PC-9 (cell line): ENCODE results near the gene GABRP. TPM values are rescaled to one million over a fixed set of nuclear protein-coding genes. Genes with fewer than 3 reads are reported as not detected.

Experiments
- BruUV-seq: library from RNA; stranded (reverse); fragments of 400-500 nt; replicated peaks from 2 replicates; lab custom pipeline; 2021; lab: Mats Ljungman, UMichigan
- CTCF ChIA-PET: fragments of 300-600 bp; sonication (Branson Sonifier 250); formaldehyde crosslinking; loops from one replicate; lab custom pipeline; 2022; ENCODE audit warnings: antibody characterized with exemption; lab: Charles Lee
- POLR2A ChIA-PET: fragments of 300-600 bp; sonication (Branson Sonifier 250); formaldehyde crosslinking; loops from one replicate; lab custom pipeline; 2022; ENCODE audit warnings: antibody characterized with exemption; ENCODE audit not compliant: unreplicated experiment; lab: Charles Lee
- DNase-seq, 2 experiments: peaks; one replicate each; pipeline versions ENCODE4 v3.0.0 to v3.0.0-alpha.2; 2015 to 2022; ENCODE audit warnings: mixed read lengths in 1 of 2
- H2AFZ ChIP-seq: fragments of 200-600 bp; sonication (generic); 2 replicates; pipeline ENCODE4 v1.8.1; 2017; ENCODE audit warnings: antibody characterized with exemption
- H3F3A ChIP-seq: fragments of 200-600 bp; sonication (generic); 2 replicates; pipeline ENCODE4 v1.8.1; 2017; ENCODE audit warnings: antibody characterized with exemption, mild to moderate bottlenecking, low read depth; ENCODE audit not compliant: insufficient read depth
- H3K27ac ChIP-seq: fragments of 200-600 bp; sonication (generic); 2 replicates; pipeline ENCODE4 v1.6.1; 2016; ENCODE audit warnings: mixed run types
- H3K27me3 ChIP-seq: fragments of 200-600 bp; sonication (generic); 2 replicates; pipeline ENCODE4 v1.6.1; 2016; ENCODE audit warnings: low read depth, mixed run types; ENCODE audit not compliant: insufficient read depth
- H3K36me3 ChIP-seq: fragments of 200-600 bp; sonication (generic); 2 replicates; pipeline ENCODE4 v1.6.1; 2016; ENCODE audit warnings: low read depth, mixed run types
- H3K4me1 ChIP-seq: fragments of 200-600 bp; sonication (generic); replicated peaks from 2 replicates; pipeline ENCODE4 v1.6.1; 2016; ENCODE audit warnings: mixed run types; ENCODE audit not compliant: insufficient read depth
- H3K4me2 ChIP-seq: fragments of 200-600 bp; sonication (generic); 2 replicates; pipeline ENCODE4 v1.6.1; 2017; ENCODE audit warnings: mixed run types
- H3K4me3 ChIP-seq: fragments of 200-600 bp; sonication (generic); 2 replicates; pipeline ENCODE4 v1.6.1; 2016; ENCODE audit warnings: mixed run types
- H3K79me2 ChIP-seq: fragments of 200-600 bp; sonication (generic); 2 replicates; pipeline ENCODE4 v1.6.1; 2017; ENCODE audit warnings: low read depth, mixed run types
- H3K9me2 ChIP-seq: fragments of 200-600 bp; sonication (generic); 2 replicates; pipeline ENCODE4 v1.8.1; 2017; ENCODE audit warnings: mild to moderate bottlenecking; ENCODE audit not compliant: insufficient read depth
- H3K9me3 ChIP-seq: fragments of 200-600 bp; sonication (generic); 2 replicates; pipeline ENCODE4 v1.8.1; 2016; ENCODE audit warnings: low read depth; ENCODE audit not compliant: insufficient read depth
- H4K20me1 ChIP-seq: fragments of 200-600 bp; sonication (generic); 2 replicates; pipeline ENCODE4 v1.8.1; 2017; ENCODE audit not compliant: insufficient read depth
- EZH2 ChIP-seq: fragments of 200-600 bp; sonication (generic); IDR thresholded peaks from 2 replicates; pipeline ENCODE4 v1.8.0; 2017; ENCODE audit warnings: antibody characterized with exemption, low read depth
- intact Hi-C: fragments of 100-400 bp; cut with micrococcal nuclease; formaldehyde crosslinking; loops from one replicate; pipeline ENCODE4 v1.10.0; 2022; ENCODE audit not compliant: unreplicated experiment
- total RNA-seq: library from RNA; stranded (reverse); gene quantifications from 2 replicates; pipeline ENCODE4 v1.2.3, GENCODE V29; 2021
- TF ChIP-seq, protein P1 (sequence below): fragments of 200-600 bp; sonication (generic); conservative IDR thresholded peaks from 2 replicates; pipeline ENCODE4 v1.6.1; 2017; ENCODE audit warnings: mixed run types, antibody characterized with exemption, mild to moderate bottlenecking, moderate library complexity

GABRP gene
- total RNA-seq, 1 experiment from 2014 or later = 2.1 TPM

DNA sequence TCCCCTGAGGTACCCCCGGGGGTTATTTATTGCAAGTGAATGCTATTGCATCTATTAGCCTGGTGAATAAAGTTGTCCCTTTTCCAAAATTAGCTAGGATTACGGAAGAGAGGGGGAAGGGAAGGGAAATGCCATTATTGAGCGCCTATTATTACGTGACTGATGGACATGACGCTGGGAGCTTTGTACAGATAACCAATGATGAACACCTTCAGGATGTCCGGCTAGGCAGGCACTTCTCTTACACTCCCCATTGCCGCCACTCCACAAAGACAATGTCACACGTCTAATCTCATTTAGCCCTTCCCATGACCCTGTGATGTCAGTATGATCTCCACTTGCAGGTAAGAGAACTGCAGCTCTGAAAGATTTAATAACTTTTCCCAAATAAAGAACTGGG is 9.4 kb downstream of the GABRP start:
- Histone ChIP-seq H4K20me1 (no peaks in the 10 kb centered on the region), H3K9me3 (no peaks in the 10 kb centered on the region), H3K79me2 (no peaks in the 10 kb centered on the region), H3K9me2 (no peaks in the 10 kb centered on the region), H3K27ac (no peak overlapping the region), H3K36me3 (no peaks in the 10 kb centered on the region), H3K4me3 (no peak overlapping the region), H3F3A (no peaks in the 10 kb centered on the region; the same call in 1 of the 2 replicates), H3K4me1 (0 out of 2 replicates have a peak, but pooled peaks cover 3% of the 10 kb centered on the region), H3K27me3 (no peaks in the 10 kb centered on the region), H3K4me2 (no peak overlapping the region), H2AFZ (no peak overlapping the region)
- TF ChIP-seq EZH2 = no peak
- TF ChIP-seq, protein P1, sequence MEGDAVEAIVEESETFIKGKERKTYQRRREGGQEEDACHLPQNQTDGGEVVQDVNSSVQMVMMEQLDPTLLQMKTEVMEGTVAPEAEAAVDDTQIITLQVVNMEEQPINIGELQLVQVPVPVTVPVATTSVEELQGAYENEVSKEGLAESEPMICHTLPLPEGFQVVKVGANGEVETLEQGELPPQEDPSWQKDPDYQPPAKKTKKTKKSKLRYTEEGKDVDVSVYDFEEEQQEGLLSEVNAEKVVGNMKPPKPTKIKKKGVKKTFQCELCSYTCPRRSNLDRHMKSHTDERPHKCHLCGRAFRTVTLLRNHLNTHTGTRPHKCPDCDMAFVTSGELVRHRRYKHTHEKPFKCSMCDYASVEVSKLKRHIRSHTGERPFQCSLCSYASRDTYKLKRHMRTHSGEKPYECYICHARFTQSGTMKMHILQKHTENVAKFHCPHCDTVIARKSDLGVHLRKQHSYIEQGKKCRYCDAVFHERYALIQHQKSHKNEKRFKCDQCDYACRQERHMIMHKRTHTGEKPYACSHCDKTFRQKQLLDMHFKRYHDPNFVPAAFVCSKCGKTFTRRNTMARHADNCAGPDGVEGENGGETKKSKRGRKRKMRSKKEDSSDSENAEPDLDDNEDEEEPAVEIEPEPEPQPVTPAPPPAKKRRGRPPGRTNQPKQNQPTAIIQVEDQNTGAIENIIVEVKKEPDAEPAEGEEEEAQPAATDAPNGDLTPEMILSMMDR = no peak
- intact Hi-C loops = loop anchor here (5.0 to 10.0 kb wide), 2 partner anchors 358 to 544 kb away; no protein-coding TSS in a partner anchor
- ChIA-PET POLR2A (no interaction called here), CTCF (interaction anchor here (0.6 kb wide), 1 partner anchor 65 kb away, joined by 3 read pairs; no protein-coding TSS in a partner anchor)
- no peak for DNase-seq
- BruUV-seq = no TSS peak

DNA sequence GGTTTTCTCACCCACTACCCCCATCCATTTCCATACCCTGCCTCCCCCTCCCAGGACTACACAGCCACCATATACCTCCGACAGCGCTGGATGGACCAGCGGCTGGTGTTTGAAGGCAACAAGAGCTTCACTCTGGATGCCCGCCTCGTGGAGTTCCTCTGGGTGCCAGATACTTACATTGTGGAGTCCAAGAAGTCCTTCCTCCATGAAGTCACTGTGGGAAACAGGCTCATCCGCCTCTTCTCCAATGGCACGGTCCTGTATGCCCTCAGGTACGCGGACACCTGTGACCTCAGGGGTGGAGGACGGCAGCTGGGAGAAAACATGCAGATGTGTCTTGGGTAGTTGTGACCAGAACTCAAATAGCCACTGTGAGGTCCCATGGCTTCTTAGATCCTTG is 11.6 kb downstream of the GABRP start:
- H3K27ac ChIP-seq = no peak overlapping the region
- 0 out of 2 replicates have a peak, but pooled peaks cover 3% of the 10 kb centered on the region for H3K4me1 ChIP-seq
- no peaks in the 10 kb centered on the region for H3K9me2 ChIP-seq
- no peaks in the 10 kb centered on the region for H3K27me3 ChIP-seq
- H3K4me3 ChIP-seq = no peak overlapping the region
- no peak overlapping the region for H3K4me2 ChIP-seq
- no peak for DNase-seq
- no peaks in the 10 kb centered on the region for H3F3A ChIP-seq
- BruUV-seq = no TSS peak
- POLR2A ChIA-PET = interaction anchor here (0.5 kb wide), 1 partner anchor 692 kb away, joined by 4 read pairs; no protein-coding TSS in a partner anchor
- no peaks in the 10 kb centered on the region for H3K9me3 ChIP-seq
- no peaks in the 10 kb centered on the region for H4K20me1 ChIP-seq
- no peaks in the 10 kb centered on the region for H3K36me3 ChIP-seq
- intact Hi-C loops = loop anchor here (10.0 kb wide), 1 partner anchor 360 kb away; no protein-coding TSS in a partner anchor
- no peaks in the 10 kb centered on the region for H3K79me2 ChIP-seq
- CTCF ChIA-PET = no interaction called here
- TF ChIP-seq, protein P1 = no peak
- TF ChIP-seq EZH2 = no peak
- no peak overlapping the region for H2AFZ ChIP-seq

DNA sequence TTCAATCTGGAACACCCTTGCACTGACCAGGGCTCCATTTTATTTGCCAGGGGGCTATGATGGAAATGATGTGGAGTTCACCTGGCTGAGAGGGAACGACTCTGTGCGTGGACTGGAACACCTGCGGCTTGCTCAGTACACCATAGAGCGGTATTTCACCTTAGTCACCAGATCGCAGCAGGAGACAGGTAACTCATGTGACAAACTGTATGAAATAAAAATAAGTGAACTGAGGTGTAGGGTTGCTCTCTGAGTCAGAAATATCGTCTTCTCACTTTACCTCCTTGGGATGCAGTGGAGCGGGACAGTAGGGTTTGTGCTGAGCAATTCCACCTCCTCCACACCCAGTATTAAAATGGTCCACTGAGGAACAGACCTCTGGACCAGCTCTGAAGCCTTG is 22.1 kb downstream of the GABRP start:
- H3K9me2 ChIP-seq = no peaks in the 10 kb centered on the region
- TF ChIP-seq EZH2 = no peak
- TF ChIP-seq, protein P1 = no peak
- BruUV-seq = no TSS peak
- no peak overlapping the region for H3K27ac ChIP-seq
- H3K27me3 ChIP-seq = no peaks in the 10 kb centered on the region
- no peaks in the 10 kb centered on the region for H3K36me3 ChIP-seq
- H3K4me1 ChIP-seq = no peaks in the 10 kb centered on the region
- ChIA-PET POLR2A (interaction anchor here (0.7 kb wide), 1 partner anchor 650 kb away, joined by 7 read pairs; no protein-coding TSS in a partner anchor), CTCF (no interaction called here)
- DNase-seq = no peak
- intact Hi-C loops = loop anchor here (5.0 kb wide), 1 partner anchor 112 kb away; no protein-coding TSS in a partner anchor
- no peaks in the 10 kb centered on the region for H4K20me1 ChIP-seq
- H3F3A ChIP-seq = no peaks in the 10 kb centered on the region
- H3K79me2 ChIP-seq = no peaks in the 10 kb centered on the region
- no peak overlapping the region for H2AFZ ChIP-seq
- no peak overlapping the region for H3K4me2 ChIP-seq
- no peak overlapping the region for H3K4me3 ChIP-seq
- H3K9me3 ChIP-seq = no peaks in the 10 kb centered on the region
